ENCODE measurements around the gene ADCY5.

DNA sequence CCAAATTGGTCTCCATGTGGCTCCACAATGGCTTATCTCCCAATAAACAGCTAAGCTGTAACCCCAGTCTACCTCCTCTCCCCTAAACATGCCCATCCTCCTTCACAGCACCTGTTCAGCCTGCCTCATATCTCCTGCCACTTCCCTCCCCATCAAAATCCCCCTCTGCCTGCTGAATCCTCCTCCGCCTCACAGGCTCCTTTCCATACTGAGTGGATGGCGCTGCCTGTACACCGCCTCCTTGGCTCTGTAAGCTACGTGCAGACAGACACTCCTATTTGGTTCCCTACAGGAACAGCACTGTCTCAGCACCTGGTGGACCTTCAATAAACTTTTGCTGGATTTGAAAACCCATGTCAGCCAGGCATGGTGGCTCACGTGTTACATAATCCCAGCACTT lies 53.7 kb downstream of the ADCY5 start:
- no peak for TF ChIP-seq POLR2AphosphoS5 (IDR thresholded peaks at IDR 0.05)
- TF ChIP-seq, protein P1, sequence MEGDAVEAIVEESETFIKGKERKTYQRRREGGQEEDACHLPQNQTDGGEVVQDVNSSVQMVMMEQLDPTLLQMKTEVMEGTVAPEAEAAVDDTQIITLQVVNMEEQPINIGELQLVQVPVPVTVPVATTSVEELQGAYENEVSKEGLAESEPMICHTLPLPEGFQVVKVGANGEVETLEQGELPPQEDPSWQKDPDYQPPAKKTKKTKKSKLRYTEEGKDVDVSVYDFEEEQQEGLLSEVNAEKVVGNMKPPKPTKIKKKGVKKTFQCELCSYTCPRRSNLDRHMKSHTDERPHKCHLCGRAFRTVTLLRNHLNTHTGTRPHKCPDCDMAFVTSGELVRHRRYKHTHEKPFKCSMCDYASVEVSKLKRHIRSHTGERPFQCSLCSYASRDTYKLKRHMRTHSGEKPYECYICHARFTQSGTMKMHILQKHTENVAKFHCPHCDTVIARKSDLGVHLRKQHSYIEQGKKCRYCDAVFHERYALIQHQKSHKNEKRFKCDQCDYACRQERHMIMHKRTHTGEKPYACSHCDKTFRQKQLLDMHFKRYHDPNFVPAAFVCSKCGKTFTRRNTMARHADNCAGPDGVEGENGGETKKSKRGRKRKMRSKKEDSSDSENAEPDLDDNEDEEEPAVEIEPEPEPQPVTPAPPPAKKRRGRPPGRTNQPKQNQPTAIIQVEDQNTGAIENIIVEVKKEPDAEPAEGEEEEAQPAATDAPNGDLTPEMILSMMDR (IDR thresholded peaks at IDR 0.05), result no peak

Data from prostate gland (tissue), 2 donors.